Common myeloid progenitor, CD34-positive (primary cell): ENCODE measurements around the gene SKA1.

ENCODE experiments used
- CTCF ChIA-PET: fragments of 350-600 bp; sonication (Branson Sonifier 250); formaldehyde crosslinking; loops from one replicate; lab custom pipeline; 2021; ENCODE audit warnings: antibody characterized with exemption; lab: Charles Lee
- POLR2A ChIA-PET: fragments of 350-600 bp; sonication (Branson Sonifier 250); formaldehyde crosslinking; loops from one replicate; lab custom pipeline; 2021; ENCODE audit warnings: antibody characterized with exemption; lab: Charles Lee
- DNase-seq, 3 donors: peaks; one replicate each; pipeline versions ENCODE4 v3.0.0 to v3.0.0-alpha.2; 2013
- H3K27ac ChIP-seq, 2 experiments: 1 replicate in 1 of 2; 2 replicates in 1 of 2; pipeline ENCODE4 v1.7.0; 2013; ENCODE audit warnings: inconsistent platforms in 2 of 2, low read length in 2 of 2, mild to moderate bottlenecking in 2 of 2, low read depth in 1 of 2, moderate library complexity in 1 of 2; ENCODE audit not compliant: severe bottlenecking in 2 of 2, insufficient read depth in 1 of 2, poor library complexity in 1 of 2
- H3K27me3 ChIP-seq, 5 experiments: replicated peaks in 2 of 5; 1 replicate in 3 of 5; 2 replicates in 2 of 5; pipeline versions ENCODE4 v1.6.1 to v1.7.0; 2013; ENCODE audit warnings: low read length in 4 of 5, mild to moderate bottlenecking in 2 of 5, moderate library complexity in 2 of 5, inconsistent platforms in 1 of 5; ENCODE audit not compliant: insufficient read depth in 5 of 5, control insufficient read depth in 4 of 5
- H3K36me3 ChIP-seq, 4 experiments: 1 replicate in 2 of 4; 2 replicates in 2 of 4; pipeline versions ENCODE4 v1.6.1 to v1.7.0; 2013; ENCODE audit warnings: low read length in 3 of 4, control low read depth in 1 of 4, mild to moderate bottlenecking in 1 of 4; ENCODE audit not compliant: control insufficient read depth in 4 of 4, insufficient read depth in 4 of 4
- H3K4me1 ChIP-seq, 4 experiments: 1 replicate in 3 of 4; 2 replicates in 1 of 4; pipeline versions ENCODE4 v1.6.1 to v1.7.1; 2013; ENCODE audit warnings: low read length in 3 of 4, mild to moderate bottlenecking in 3 of 4, control low read depth in 1 of 4, inconsistent platforms in 1 of 4, moderate library complexity in 1 of 4; ENCODE audit not compliant: control insufficient read depth in 4 of 4, insufficient read depth in 4 of 4; ENCODE audit errors: control extremely low read depth in 1 of 4
- H3K4me3 ChIP-seq, 7 experiments: 1 replicate in 4 of 7; 2 replicates in 3 of 7; pipeline versions ENCODE4 v1.5.1 to v1.7.0; 2013; ENCODE audit warnings: mild to moderate bottlenecking in 7 of 7, low read length in 6 of 7, moderate library complexity in 6 of 7, inconsistent platforms in 2 of 7, low read depth in 2 of 7, control low read depth in 1 of 7; ENCODE audit not compliant: insufficient read depth in 4 of 7, control insufficient read depth in 1 of 7; ENCODE audit errors: extremely low read depth in 1 of 7
- H3K9me3 ChIP-seq, 5 experiments: 1 replicate in 4 of 5; 2 replicates in 1 of 5; pipeline versions ENCODE4 v1.6.1 to v1.7.1; 2013; ENCODE audit warnings: low read length in 4 of 5, mild to moderate bottlenecking in 2 of 5, inconsistent platforms in 1 of 5, low read depth in 1 of 5, moderate library complexity in 1 of 5; ENCODE audit not compliant: control insufficient read depth in 4 of 5, insufficient read depth in 2 of 5; ENCODE audit errors: control extremely low read depth in 1 of 5
- WGBS: methylation state at CpG from one replicate; pipeline ENCODE4 v1.1.5; 2013; ENCODE audit not compliant: insufficient coverage; 5-methylcytosine and 5-hydroxymethylcytosine counted together

Gene SKA1

DNA sequence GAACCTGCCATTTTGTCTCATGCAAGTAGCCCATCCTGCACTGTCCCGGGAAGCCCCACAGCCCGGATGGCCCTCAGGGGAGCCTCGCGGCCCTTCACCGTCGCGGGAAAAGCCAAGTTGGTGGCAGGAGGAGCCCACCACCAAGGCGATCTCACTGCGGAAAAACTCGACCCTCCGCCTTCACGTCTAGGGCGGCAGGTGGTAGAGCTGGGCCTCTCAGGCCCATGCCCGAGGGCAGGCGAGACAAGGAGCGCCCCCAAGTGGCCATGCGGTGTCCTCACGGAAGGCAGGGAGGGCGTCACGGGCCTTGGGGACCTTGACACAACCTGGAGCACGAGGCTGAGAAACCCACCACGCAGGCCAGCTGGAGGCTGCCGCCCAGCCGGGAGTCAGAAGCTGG lies 34.8 kb upstream of the SKA1 start:
- POLR2A ChIA-PET, result no interaction called here
- no peaks in the 10 kb centered on the region for H3K36me3 ChIP-seq
- no peaks in the 10 kb centered on the region for H3K9me3 ChIP-seq
- no peak overlapping the region for H3K4me3 ChIP-seq
- no peak overlapping the region for H3K27ac ChIP-seq
- peaks cover 0 to 2% (median 0%) of the 10 kb centered on the region in 5 experiments for H3K27me3 ChIP-seq
- DNase-seq, result no peak
- 88% methylated on average over 24 of the region's 24 CpGs for WGBS
- CTCF ChIA-PET, result no interaction called here
- H3K4me1 ChIP-seq, result no peaks in the 10 kb centered on the region

- H3K4me3 ChIP-seq, result no peak overlapping the region
- WGBS, result 80% methylated on average over 1 of the region's 2 CpGs
- POLR2A ChIA-PET, result no interaction called here
- DNase-seq, result no peak
- H3K4me1 ChIP-seq, result no peaks in the 10 kb centered on the region
- CTCF ChIA-PET, result no interaction called here
- no peaks in the 10 kb centered on the region for H3K36me3 ChIP-seq
- H3K27ac ChIP-seq, result no peak overlapping the region
- H3K27me3 ChIP-seq, result peaks cover 0 to 2% (median 0%) of the 10 kb centered on the region in 5 experiments
- H3K9me3 ChIP-seq, result no peaks in the 10 kb centered on the region
Measured at GRCh38 chr18:50341443-50341842, 33.4 kb upstream of the SKA1 start.

GRCh38 chr18:50350699-50351098 lies 24.1 kb upstream of the SKA1 start:
- 100% methylated on average over 1 of the region's 2 CpGs for WGBS
- ChIA-PET POLR2A (no interaction called here), CTCF (interaction anchor here (1.0 kb wide), 1 partner anchor 146 kb away, joined by 3 read pairs; no protein-coding TSS in a partner anchor)
- Histone ChIP-seq H3K9me3 (peaks cover 0 to 1% (median 0%) of the 10 kb centered on the region in 5 experiments), H3K36me3 (no peaks in the 10 kb centered on the region), H3K4me1 (no peaks in the 10 kb centered on the region), H3K27ac (no peak overlapping the region), H3K27me3 (peaks cover 2 to 7% (median 5%) of the 10 kb centered on the region in 5 experiments), H3K4me3 (no peak overlapping the region)
- no peak for DNase-seq

GRCh38 chr18:50356036-50356945 lies 18.6 kb upstream of the SKA1 start:
- ChIA-PET CTCF (interaction anchor here (1.0 to 4.3 kb wide), 14 partner anchors 18 to 498 kb away, joined by 3 to 44 read pairs (median 5); partner anchors contain the start of gene SKA1), POLR2A (interaction anchor here (0.5 to 0.7 kb wide), 2 partner anchors 36 to 76 kb away, joined by 3 read pairs; no protein-coding TSS in a partner anchor)
- peaks cover 0 to 9% (median 3%) of the 10 kb centered on the region in 4 experiments for H3K4me1 ChIP-seq
- H3K9me3 ChIP-seq, result peaks cover 0 to under 1% (median 0%) of the 10 kb centered on the region in 5 experiments
- 59% methylated on average over 4 of the region's 4 CpGs for WGBS
- H3K27me3 ChIP-seq, result peaks cover 3 to 15% (median 7%) of the 10 kb centered on the region in 5 experiments
- DNase-seq, result peak; percentile 22 to 77 (median 72)
- no peaks in the 10 kb centered on the region for H3K36me3 ChIP-seq
- no peak overlapping the region for H3K4me3 ChIP-seq
- no peak overlapping the region for H3K27ac ChIP-seq

- ChIA-PET POLR2A (no interaction called here), CTCF (interaction anchor here (0.6 to 1.9 kb wide), 3 partner anchors 52 to 562 kb away, joined by 3 to 4 read pairs (median 4); no protein-coding TSS in a partner anchor)
- no peak overlapping the region for H3K27ac ChIP-seq
Measured at GRCh38 chr18:50358844-50359243, 16.0 kb upstream of the SKA1 start.

DNA sequence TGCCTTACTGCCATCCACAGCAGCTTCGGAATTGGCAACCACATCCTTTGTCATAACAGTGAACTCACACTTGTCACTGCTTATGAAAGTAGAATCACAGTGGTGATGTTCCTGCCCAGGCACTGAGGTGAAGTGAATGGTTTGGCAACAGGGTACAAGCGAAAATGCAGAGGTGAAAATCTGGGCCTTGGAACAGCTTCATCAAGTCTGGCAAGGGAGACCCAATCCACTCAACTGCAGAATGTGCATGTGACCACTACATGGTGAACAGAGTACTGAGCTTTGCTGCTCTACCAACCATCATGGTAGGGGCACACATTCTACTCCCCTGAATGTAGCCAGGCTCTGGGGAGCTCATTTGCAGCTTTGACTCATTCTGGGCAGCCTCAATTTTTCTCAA lies 15.0 kb upstream of the SKA1 start:
- H3K4me1 ChIP-seq, result peaks cover 0 to 9% (median 3%) of the 10 kb centered on the region in 4 experiments
- peaks cover 4 to 11% (median 5%) of the 10 kb centered on the region in 5 experiments for H3K27me3 ChIP-seq
- no peaks in the 10 kb centered on the region for H3K36me3 ChIP-seq
- H3K9me3 ChIP-seq, result no peaks in the 10 kb centered on the region
- DNase-seq, result no peak
- POLR2A ChIA-PET, result no interaction called here
- H3K27ac ChIP-seq, result no peak overlapping the region
- 78% methylated on average over 1 of the region's 2 CpGs for WGBS
- H3K4me3 ChIP-seq, result no peak overlapping the region
- CTCF ChIA-PET, result interaction anchor here (0.7 to 1.9 kb wide), 2 partner anchors 12 to 141 kb away, joined by 3 to 4 read pairs; no protein-coding TSS in a partner anchor

More at GRCh38 chr18:50358844-50359243, 16.0 kb upstream of the SKA1 start:
- DNase-seq, result peak in 1 of 3 donors; percentile 29
- peaks cover 4 to 9% (median 5%) of the 10 kb centered on the region in 5 experiments for H3K27me3 ChIP-seq
- peaks cover 0 to 9% (median 3%) of the 10 kb centered on the region in 4 experiments for H3K4me1 ChIP-seq
- 33% methylated on average over 1 of the region's 1 CpG for WGBS
- H3K4me3 ChIP-seq, result no peak overlapping the region
- no peaks in the 10 kb centered on the region for H3K9me3 ChIP-seq
- no peaks in the 10 kb centered on the region for H3K36me3 ChIP-seq
